Stimulated activated CD8-positive, alpha-beta memory T cell treated with anti-CD3 and anti-CD28 coated beads, Interleukin-15, amount 100 ng/mL, for 24 hours (primary cell): ENCODE results near the gene TPGS1.

Experiments used
- DNase-seq: peaks from one replicate; pipeline ENCODE4 v3.0.0-alpha.2; 2020; ENCODE audit warnings: low read depth

Gene TPGS1

DNA sequence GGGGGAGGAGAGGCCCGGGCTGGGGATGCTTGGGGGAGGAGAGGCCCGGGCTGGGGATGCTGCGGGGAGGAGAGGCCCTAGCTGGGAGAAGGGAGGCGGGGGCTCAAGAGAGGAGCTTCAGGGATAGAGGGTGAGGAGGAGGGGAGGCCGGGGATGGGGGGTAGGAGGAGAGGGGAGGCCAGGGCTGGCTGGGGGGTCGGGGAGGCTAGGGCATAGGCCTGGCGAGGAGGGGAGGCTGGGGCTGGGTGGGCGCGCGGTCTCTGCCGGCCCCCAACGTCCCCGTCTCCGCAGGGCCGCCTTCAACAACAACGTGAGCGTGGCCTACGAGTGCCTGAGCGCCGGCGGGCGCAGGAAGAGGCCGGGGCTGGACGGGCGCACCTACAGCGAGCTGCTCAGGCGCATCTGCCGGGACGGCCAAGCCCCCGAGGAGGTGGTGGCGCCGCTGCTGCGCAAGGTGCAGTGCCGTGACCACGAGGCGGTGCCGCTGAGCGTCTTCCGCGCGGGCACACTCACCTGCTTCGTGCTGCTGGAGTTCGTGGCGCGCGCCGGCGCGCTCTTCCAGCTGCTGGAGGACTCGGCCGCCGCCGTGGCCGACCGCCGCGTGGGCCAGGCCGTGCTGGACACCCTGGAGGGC, 11.4 kb downstream of the TPGS1 start:
- no peak for DNase-seq

DNA sequence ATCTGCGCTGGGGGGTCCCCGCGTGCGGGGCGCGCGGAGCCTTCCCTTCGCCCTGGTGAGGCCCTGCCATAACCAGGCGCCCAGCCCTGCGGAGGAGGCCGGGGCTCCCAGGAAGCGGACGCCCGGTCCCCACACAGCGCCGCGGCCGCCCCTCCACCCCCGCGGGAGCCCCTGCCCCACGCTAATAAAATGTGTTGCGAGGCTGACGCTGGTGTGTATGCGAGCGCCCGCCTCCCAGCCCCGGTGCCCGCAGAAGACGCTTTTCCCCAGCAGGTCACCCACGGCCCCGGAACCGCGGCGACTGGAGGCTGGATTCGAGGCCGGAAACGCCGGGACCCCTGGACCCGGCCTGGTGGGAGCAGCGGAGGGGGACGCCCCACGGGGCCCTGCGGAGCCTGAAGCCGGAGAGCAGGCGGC, 12.2 kb downstream of the TPGS1 start:
- DNase-seq = no peak

DNA sequence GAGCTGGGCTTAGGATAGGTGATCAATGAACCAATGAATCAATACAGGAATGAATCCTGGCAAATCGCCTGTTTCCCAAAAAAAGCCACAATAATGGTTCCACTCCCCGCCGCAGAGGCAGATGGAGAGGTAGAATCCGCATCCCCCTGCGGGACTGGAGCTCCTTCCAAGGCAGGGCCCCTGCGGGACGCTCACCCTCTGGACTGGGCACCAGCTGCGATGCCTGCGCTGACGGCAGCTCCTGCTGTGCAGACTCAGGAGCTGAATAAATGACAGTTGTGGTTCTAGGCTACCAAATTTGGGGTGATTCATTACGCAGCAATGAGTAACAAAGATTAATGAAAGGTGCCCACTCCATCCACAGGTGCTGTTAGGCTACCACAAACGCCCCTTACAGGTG, 15.4 kb downstream of the TPGS1 start:
- no peak for DNase-seq

DNA sequence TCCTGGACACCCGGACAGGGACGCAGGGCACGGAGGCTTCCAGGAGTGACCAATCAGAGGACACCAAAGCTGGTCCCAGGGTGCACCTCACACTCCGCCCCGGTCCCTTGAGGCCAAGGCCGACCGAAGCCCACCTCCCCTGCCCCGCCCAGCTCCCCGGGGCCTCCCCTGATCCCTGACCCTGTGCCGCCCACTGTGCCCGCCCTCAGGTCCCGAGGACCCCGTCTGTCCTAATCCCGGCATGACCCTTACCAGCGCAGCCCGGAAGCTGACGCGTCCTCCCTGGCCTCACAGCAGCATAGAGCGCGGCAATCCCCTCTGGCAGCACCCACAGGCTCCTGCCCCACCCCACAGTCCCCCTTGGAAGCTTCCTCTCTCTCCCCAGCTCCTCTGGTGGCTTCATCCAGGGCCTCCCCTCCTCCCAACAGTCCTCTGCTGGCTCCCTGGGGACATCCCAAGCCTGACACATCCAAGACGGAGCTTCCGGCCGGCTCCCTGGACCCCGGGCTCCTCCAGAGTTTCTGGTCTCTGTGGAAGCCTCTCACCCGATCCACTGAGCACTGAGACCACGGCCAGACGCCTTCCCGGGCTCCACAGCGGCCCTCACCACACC, 16.9 kb downstream of the TPGS1 start:
- DNase-seq = no peak

DNA sequence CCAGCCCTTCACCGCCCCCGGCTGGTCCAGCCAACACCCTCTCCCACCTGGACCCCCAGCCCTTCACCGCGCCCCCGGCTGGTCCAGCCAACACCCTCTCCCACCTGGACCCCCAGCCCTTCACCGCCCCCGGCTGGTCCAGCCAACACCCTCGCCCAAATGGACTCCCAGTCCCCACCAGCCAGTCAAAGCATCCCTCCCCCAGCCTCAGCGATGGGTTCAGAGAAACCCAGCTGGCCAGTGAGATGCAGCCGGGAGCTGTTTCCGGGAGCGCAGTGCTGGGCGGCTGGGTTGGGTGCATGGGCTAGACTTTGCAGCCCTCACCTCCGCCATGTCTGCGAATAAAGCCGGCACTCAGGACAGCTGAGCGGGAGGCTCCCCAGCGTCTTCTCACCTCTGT, 17.7 kb downstream of the TPGS1 start:
- no peak for DNase-seq

DNA sequence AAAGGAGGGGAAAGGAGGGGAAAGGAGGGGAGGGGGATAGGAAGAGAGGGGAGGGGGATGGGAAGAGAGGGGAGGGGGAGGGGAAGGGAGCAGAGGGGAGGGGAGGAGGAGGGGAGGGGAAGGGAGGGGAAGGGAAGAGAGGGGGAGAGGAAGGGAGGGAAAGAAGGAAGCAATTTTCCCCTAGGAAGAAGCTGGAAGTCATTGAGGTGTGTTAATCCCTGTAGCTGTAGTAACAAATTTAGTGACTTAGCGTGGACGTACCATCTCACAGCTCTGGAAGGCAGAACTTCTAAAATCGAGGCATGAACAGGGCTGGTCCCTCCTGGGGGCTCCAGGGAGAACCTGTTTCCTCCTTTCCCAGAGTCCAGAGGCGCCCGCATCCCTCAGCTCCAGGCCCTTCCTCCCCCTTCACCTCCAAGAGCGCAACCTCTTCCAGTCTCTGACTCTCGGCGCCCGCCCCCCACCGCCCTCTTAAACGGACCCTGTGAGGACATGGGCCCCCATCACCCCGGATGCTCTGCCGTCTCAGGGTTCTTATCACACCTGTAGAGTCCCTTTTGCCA, 18.6 kb downstream of the TPGS1 start:
- no peak for DNase-seq

DNA sequence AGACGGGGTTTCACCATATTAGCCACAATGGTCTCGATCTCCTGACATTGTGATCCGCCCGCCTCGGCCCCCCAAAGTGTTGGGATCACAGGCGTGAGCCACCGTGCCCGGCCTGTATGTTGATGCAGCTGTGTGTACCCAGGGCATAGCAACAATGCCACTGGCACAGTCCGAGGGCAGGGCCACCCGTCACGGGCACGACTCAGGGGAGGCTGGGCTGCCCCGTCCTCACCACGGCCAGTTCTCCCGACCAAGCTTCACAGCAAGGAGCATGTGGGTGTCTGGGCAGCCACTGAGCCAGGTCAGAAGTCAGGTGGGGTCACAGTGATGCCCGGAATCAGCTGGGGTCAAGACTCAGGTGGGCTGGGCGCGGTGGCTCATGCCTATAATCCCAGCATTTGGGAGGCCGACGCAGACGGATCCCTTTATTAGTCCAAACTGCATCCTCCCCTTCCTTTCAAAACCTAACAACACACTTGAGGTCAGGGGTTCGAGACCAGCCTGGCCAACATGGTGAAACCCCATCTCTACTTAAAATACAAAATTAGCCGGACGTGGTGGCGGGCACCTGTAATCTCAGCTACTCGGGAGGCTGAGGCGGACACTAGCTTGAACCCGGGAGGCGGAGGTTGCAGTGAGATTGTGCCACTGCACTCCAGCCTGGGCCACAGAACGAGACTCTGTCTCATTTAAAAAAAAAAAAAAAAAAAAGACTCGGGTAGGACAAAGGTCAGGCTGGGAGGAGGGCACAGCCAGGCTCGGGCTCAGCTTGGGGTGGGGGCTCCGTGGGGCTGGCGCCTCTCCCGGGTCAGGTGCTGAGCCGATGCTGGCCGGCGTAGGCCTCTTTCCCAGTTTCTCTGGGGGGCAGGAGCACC, 23.1 kb downstream of the TPGS1 start:
- no peak for DNase-seq

DNA sequence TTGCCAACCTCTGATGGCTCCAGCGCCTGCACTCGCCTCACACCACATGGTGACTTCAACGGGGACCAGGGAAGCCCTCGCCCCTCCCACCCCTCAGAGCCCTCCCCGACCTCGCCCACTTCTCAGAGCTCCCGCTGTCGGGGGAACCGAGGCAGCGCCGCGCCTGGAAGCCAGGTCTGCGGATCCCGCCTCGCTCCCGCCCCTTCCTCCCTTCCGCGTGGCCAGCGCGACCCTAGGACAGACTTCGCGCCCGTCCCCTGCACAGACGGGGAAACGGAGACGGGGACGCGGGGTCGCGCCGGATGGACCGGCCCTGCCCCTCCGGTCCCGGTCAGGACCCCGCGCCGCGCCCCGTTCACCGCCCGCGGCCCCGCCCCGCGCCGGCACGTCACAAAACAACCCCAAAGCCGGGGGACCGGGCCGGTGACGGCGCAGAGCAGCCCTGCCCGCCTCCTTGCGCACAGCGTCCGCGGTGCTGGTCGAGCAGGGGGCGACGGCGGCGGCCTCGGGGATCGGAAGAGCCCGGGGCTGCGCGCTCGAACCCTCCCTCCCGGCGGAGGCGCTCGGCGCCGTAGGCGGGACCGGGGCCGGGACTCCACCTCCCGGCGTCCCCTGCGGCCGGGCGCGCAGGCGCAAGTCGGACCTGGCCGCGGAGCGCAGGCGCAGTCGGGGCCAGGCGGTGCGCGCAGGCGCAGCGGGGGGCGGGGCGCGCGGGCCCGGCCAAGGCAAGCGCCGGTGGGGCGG, 23.9 kb downstream of the TPGS1 start:
- peak; percentile 93 for DNase-seq

DNA sequence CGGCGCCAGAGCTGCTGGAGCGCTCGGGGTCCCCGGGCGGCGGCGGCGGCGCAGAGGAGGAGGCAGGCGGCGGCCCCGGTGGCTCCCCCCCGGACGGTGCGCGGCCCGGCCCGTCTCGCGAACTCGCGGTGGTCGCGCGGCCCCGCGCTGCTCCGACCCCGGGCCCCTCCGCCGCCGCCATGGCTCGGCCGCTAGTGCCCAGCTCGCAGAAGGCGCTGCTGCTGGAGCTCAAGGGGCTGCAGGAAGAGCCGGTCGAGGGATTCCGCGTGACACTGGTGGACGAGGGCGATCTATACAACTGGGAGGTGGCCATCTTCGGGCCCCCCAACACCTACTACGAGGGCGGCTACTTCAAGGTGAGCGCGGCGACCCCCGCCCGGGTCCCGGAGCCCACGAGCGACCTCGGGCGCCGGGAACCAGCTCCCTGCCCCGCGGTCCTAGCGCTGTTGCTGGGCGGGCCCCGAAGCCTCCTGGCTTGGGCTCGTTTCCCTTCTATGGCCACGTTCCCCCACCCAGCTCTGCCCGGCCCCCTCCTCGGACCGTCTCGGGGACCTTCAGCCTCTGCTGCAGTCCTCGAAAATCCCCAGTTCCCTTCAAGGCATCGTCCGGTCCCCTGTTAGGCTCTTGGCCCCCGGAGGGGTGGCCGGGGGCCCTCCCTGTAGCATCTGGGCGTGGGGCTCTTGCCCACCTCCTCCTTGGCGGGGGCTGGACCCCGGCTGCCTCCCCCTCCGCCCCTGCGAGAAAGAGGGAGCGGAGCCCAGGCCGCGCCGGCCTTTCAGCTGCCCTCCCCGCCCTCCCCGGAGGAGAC, 24.7 kb downstream of the TPGS1 start, which contains the start of gene CDC34:
CDC34 (plus strand) TSS at position 8 of the 808 bp plus-strand sequence; CDS start at position 180, 172 bp downstream.
- DNase-seq = no peak

DNA sequence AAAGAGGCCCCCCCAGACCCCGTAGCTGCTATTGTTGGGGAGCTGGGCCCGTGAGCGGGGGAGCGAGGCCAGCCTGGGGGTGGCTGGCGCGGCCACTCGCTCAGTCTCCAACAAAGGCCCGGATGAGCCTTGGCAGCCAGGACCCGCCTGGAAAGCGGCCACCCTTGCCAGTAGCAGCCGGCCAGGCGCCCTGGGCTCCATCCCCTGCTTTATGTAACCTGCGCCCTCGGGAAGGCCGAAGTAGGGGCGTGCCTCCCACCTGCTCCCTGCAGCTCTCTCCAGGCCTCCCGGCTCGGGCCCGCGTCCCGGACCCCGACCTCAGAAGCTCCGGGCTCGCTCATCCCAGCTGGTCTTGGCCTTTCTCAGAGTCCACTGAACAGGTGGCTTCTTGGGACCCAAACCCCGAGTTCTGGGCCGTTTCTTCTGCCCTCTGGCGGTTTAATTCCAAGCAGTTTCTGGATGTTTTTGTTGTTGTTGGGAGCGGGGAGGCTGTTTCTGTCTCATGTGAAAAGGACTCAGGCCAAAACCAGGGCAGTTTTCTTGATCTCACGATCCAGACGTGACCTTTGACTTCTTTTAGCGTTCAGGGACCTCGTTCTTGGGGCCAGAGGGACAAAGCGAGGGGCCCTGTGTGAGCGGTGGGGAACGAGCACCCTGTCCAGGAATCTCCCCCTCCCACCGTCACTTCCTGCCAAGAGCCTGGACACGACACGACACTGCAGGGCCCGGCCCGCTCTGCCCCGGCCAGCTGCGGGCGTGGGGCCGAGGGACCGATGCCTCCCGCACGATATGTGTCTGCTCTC, 25.5 kb downstream of the TPGS1 start:
- no peak for DNase-seq

DNA sequence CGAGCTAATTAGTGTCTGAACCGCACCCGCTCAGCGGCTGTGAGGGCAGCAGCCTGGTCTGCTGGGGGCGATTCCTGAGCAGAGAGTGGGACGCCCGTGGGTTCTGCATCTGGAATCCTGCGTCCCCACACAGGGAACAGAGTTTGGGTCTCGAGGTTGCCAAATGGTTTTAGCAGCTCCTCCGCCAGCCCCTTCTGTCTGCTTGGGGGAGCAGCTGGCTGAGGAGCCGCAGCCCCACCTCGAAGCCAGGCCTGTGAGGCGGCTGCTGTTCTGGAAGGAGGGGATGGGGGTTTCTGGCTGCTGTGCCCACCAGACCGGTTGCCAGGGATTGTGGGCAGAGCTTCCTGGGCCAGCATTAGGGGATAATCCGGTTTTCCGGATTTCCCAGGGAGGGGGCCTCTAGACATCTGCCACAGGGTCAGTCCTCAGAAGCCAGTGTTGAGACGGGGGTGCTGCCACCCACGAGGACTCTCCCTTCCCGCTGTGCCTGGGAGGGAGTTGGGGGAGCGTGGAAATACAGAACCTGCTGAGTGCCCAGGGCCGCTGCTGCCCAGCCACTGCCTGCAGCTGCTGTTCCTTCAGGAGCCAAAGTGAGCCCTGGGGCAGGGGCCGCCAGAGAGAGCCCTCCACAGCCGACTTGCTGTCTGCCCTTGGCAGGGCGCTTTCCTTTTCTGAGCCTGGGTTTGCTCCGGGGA, 26.2 kb downstream of the TPGS1 start:
- DNase-seq = no peak

DNA sequence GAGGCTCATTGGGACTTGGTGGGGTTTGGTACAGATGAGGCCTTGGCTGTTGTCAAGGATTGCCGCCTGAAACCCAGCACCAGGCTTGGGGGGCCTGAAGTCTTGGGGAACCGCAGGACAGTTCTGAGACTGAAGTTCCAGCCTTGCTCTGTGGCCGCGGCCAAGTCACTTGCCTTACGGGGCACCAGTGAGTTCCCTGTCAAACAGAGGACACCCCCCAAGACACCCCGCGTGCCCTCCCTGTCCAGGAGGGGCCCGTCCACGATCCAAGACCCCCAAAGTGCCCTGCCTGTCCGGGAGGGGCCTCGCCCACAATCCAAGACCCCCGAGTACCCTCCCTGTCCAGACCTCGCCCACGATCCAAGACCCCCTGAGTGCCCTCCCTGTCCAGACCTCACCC, 26.8 kb downstream of the TPGS1 start:
- no peak for DNase-seq

DNA sequence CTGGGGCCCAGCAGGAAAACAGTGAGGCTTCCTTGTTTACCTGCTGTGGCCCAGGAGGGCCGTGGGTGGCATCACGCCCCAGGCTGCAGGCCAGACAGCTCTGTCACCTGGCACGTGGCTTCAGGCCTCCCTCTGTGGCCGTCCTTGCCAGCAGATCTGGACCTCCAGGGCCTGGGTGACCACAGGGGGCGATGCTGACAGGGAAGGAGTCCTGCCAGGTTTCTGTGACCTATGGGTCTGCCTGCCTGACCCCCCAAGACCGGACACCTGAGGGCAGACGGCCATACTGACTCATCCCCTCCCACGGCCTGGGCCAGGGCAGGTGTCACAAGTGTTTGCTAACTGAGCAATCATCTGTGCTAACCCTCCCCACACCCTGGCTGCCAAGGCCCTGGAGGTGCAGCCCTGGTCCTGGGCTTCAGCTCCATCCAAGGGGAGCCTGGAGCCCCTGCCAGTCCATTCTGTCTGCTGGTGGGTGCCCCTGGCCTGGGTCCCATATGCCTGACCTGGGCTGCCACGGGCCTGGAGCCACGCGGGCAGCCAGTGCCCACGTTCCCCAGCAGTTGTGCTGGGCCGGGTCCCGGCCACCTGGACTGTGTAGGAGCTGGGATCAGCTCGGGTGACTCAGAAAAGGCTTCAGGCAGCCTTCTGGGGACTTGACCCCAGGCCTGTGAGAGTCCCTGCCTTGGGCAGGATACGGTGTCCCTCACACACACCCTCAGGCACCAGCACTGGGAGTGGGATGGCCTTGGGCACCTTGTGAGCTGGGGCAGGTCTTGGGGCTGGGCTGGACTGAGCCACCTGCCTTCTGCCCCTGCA, 27.9 kb downstream of the TPGS1 start:
- no peak for DNase-seq

DNA sequence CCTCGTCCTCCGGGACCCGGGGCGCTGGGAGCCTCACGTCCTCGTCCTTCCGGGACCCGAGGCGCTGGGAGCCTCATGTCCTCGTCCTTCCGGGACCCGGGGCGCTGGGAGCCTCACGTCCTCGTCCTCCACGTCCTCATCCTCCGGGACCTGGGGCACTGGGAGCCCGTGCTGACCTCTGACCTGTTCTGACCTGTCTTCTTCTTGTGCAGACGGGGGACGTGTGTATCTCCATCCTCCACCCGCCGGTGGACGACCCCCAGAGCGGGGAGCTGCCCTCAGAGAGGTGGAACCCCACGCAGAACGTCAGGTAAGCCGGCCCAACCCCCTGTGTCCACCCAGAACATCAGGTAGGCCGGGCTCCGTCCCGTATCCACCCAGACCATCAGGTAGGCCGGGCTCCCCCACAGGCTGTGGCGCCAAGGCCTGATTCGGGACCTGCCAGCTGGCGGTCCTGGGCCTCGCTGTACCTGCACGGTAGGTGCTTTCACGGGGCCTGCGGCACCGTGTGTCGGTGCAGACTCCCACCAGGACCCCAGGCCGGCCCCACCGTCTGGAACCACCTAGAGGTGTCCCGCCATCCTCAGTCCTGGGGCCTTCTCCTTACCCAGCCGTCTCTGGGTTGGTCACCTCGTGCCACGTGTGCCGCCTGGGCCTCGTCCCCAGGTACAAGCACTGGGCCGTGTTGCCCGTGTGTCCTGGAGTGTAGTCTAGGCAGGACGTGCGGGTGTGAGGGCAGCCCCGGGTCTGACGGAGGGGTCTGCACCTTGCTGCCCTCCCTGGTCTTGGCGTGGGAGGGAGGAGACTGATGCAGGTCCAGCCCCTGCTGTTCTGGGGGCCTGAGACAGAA, 29.0 kb downstream of the TPGS1 start:
- no peak for DNase-seq

DNA sequence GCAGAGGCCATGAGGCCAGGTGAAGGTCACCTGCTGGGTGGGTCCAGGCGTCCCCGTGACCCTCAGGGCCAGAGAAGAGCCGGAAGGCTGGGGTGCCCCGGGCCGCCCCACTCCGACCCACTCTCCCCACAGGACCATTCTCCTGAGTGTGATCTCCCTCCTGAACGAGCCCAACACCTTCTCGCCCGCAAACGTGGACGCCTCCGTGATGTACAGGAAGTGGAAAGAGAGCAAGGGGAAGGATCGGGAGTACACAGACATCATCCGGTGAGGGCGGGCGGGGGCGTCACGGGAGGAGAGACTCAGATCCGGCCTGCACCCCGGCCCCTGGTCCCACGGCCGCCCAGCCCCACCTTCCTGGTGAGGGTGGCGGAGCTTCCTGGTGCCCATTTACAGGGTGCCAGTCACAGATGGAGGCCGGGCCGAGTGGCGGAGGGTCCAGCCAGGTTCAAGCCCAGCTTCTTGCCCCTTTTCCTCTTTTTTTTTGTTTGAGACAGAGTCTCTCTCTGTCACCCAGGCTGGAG, 29.6 kb downstream of the TPGS1 start:
- no peak for DNase-seq

DNA sequence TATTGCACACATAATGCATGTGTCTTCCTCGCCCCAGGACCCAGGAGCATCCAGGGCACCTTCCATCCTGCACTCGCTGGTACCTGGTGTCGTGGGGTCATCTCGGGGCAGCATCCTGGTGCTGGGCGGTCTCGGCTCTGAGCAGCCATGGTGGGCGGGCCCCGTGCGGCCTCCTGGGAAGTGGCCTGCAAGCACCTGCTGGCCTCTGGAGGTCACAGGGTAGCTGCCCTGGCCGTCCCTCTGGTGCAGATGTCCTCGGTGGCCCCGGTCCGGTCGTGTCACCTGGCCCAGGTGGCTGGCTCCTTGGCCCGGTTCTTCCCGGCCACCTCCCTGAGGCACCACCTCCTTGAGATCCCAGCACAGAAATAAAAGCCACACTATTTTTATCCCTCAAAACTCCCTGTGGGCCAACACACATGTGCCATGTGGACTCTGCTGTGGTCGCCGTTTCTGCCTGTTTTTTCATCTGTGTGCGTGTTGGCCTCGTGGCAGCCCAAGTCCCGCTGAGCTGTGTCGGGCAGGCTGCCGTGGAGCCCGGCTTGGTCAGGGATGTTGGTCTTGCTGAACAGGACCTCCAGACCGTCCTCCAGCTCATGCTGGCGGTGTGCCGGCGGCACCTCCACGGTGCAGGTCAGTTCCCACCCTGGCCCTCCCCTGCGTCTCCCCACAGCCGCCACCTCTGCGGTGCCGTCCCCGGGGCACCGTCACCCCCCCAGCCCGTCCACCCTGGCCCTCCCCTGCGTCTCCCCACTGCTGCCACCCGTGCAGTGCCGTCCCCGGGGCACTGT, 31.5 kb downstream of the TPGS1 start:
- no peak for DNase-seq
